NCI-H526 (cell line): ENCODE data around the gene KRT1.
"Not testable (repeated sequence)": the region's sequence is repeated elsewhere in the genome, so short reads cannot be mapped to it uniquely, and the experiment has no call there.

Experiments used
- DNase-seq, 2 experiments: peaks; one replicate each; lab custom pipeline; 2025; lab: John Stamatoyannopoulos, UW

KRT1 gene

DNA sequence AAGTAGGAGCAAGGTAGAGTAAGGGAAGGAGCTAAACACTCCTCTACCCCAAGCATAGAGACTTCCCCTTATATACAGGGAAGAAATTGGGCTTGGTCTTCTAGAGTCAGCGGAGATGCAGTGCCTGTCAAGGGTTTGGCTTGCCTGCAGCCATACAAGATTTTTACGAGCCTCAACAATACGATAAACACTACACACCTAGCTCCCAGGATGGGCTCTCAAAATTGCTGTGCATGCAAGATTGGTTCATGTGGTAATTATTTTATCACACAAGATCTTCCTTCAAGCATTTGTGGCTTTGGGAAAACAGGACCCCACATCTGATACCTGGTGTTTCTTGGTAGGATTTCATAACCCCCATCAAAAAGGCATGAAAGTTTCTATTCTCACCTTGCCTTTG lies at the start of gene KRT1:
Gene KRT1 (minus strand): TSS at position 45 of the 400 bp plus-strand sequence. CDS start 59 bp downstream, outside the sequence.
- DNase-seq: no peak

DNA sequence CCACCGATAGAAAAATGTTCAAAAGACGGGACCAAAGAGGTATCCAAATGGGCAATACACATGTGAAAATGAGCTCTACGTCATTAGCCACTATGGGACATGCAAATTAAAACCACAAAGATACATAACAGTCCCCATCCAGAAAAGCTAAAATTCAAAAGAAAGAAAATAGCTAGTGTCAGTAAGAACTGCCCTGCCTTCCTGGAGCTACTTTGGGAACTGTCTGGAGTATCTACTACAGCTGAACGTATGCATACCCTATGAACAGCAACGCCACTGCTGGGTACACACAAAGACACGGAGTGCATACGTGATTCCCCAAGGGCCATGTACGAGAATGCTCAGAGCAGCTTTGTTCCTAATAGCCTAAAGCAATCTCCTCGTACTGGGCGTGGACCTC lies 48.9 kb upstream of the KRT1 start:
- DNase-seq: peak in 1 of 2 experiments; percentile 23

DNA sequence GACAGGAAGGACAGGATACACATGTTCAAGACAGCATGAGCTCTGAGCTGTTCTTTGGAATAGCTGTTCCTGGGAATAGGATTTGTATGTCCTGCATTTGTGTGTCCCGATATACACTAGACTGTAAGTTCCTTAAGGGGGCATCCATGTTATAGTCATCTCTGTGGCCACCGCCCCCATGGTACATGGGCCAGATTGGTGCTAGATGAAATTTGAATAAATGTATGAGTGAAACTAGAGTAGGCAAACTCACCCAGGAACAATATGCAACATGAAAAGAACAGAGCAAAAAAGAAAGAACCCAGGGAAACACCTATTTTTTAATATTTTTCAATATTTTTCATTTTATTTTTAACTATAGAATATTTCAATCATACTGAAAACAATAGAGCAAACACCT lies 48.2 kb upstream of the KRT1 start:
- DNase-seq: no peak

DNA sequence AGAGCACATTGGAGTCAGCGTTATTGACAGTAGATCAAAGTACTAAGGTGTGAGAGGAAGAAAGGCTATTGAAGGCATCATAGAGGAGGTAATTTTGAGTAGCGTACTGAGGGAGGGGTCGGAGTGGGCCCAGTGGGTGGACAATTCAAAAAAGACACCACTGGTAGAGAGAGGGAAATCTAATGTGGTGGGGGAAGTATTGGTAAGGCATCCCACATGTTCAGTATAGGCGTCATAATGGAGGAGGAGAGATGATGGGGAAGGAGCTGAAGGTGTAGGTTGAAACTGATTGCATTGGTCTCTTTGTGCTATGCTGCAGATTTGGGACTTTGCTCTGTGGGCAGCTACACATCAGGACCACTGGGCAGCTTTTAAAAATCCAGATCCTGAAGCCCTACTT lies 46.8 kb upstream of the KRT1 start:
- DNase-seq: no peak

DNA sequence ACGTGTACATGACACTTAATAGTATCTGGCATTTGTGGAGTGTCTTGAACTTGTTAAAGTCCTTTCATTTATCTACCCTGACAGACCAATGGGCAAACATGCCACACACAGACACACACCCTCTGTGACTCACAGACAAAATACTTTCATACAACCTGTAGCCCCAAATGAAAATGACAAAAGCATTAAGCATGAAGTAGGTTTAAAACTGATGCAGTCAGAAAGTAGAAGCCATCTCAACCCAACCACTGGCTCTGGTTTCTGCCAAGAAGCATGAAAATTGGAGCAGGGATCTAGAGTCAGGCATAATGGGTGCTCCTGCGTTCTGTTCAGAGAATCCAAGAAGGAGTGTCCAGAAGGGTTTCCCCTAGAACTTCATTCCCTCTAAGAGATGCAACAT lies 46.2 kb upstream of the KRT1 start:
- no peak for DNase-seq

DNA sequence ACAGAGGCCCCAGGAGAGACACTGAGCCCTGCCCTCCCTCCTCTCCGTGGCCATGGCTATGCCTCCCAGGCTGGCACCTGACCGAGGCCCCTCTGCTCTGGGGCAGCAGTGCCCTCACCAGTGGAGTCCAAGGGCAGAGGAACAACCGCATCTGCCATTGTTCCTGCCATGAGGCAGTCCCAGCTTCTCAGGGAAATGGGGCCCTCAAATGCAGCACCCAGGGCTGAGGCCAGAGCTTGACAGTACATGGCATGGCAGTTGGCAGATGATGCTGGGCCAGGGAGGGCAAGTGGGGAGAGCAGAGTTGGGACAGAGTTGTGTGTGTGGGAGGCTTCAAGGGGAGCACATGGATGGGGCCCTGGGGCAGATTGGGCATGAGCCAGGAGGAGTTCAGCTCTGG lies 44.2 kb upstream of the KRT1 start:
- DNase-seq: no peak

DNA sequence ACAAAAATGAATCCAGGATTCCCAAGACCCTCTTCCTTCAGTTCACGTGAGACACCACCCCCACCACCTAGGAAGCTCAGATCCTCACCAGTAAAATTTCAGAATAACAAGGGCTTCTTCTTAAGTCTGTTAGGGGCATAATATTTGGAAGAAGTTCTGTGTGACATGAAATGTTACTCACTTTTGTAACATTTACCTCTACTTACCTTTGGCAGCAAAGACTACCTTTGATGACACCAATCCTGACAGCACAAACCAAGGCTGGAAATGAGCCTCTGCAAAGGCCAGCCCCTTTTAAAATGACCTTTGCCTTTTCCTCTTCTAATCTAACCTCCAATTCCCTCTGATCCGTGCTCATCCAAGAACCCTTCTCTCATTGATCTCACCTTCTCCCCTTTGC lies 42.5 kb upstream of the KRT1 start:
- DNase-seq: no peak

DNA sequence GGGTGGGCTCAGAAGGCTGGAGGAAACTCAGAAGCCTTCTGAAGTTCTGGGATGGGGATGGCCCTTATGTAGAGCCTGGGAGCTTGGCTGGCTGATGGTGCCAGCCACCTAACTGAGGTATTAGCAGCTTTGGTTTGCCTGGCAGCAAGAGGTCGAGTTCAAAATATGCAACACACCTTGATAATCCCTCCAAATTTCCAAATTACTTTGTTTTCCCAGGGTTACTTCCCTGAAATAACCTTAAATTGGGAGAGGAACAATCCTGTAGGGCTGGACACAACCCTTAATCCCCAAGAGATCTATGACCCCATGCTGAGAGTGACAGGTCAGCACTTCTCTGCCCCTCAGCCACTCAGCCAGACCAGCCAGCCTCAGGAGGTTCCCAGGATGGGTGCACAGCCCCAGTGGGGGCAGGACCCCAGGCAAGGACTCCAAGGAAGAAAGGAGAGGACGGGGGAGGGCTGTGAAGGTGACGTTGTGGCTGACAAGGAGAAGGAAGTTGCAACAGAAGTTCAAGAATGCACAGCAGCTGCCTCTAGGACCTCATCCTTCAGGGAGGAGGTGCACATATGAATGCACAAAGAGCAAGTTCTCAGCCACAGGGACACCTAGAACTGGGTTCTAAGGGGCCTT lies 41.7 kb upstream of the KRT1 start:
- no peak for DNase-seq

DNA sequence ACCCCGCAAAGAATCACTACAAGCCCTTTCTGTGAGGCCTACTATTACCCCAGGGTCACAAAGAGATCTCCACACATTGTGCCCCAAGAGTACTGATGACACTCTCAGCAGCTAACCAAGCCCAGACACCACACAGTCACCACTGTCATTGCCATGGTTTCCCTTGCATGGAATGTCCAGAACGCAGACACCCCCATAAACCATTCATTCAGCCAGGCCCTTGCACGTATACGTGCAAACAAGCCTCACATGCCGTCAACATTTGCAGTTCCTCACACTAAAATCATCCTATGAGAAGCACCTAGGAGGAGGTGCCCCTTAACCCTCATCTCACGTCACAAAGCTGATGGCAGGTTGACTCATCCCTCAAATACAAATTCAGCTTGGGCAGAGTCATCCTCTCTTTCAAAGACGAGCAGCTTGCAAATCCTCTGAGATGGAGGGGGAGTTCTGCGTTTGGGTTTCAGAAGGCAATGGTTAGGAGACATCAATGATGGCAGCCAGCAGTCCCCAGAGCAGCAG lies 40.2 kb upstream of the KRT1 start:
- no peak for DNase-seq

DNA sequence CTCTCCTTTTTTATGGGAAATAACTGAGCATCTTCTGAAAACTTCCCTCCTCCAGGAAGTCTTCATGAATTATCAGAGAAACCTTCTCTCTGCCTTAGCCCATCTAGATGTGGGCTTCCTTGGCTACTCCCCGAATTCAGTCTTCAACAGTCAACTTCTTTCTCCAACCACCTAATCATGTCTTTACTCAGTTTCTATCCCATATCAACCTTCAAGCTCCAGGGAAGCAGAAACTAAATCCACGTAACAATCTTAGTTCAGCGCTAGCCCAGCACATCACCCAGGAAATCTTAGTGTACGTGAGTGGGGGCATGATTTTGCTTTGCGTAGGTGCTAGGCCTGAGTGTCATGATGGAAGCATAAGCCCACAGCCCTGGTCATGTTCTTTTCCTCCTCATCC lies 35.9 kb upstream of the KRT1 start:
- no peak for DNase-seq

DNA sequence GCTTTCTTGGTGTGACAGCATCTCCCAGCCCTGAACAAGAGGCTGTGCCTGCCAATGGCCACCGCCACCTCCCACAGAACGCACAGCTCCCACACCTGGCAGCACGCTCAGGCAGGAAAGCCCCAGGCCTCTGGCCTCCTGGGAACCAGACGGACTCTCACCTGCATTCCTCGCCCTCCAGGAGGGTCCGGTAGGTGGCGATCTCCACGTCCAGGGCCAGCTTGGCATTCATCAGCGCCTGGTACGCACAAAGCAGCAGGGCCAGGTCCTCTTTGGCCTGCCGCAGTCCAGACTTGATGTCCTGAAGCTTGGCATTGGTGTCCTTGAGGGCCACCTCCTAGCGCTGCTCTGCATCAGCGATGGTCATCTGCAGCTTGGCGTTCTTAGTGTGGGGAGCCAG lies 35.2 kb upstream of the KRT1 start:
- peak; percentile 43 to 44 for DNase-seq

DNA sequence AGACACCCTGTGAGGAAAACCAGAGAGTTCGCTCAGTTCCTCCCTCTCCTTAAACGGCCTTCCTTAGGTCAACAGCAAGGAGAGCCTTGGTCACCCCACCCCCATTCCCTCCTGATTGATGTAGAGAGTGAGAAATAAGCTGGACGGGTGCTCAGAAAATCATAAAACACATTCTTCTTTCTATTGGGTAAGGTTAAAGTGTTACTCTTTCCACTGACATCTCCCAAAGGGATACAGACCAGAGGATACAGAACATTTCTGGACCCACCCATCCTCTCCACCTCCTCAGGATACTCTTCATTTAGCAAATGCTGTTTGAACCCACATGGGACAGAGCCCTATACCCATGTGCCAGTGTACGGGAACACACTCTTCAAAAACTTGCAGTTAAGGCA lies 34.7 kb upstream of the KRT1 start:
- DNase-seq: no peak

DNA sequence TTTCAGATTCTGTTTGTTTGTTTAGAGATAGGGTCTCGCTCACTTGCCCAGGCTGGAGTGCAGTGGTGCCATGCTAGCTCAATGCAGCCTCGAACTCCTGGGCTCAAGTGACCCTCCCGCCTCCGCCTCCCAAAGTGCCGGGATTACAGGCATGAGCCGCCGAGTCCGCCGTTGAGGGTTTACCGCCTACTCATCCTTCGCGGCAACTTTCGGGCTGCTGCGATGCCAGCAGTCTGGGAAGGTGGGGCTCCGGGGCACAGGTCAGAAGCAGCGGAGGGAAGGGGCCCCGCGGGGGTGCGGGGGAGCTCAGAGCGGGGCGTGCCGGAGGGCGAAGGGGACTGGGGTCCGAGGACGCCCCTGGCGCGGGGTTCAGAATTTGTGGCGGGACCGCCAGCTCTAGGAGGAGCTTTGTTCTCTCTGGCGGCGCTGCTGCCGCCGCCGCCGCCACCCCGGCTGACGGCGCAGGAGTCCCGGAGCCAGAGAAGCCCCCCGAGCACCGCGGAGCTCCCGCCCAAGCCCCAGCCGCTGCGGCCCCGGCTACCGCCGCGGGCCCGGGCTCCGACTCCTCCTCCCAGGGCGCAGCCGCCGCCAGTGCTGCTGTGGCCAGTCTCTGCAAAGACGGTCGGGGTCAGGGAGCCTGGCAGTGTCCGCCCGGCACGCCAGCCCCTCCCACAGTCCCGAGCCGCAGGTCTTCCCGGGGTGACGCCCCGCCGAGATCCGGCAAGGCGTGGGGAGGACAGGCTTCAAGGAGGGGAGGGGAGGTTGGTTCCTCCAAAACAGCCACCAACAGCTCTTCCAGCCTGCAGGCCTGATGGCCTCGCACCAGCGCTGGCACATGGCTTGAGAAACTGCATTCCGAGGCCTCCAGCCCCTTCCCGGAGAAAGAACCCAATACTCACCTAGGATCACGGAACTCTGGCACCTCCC lies 34.0 kb upstream of the KRT1 start:
- peak in 1 of 2 experiments; percentile 16 for DNase-seq

DNA sequence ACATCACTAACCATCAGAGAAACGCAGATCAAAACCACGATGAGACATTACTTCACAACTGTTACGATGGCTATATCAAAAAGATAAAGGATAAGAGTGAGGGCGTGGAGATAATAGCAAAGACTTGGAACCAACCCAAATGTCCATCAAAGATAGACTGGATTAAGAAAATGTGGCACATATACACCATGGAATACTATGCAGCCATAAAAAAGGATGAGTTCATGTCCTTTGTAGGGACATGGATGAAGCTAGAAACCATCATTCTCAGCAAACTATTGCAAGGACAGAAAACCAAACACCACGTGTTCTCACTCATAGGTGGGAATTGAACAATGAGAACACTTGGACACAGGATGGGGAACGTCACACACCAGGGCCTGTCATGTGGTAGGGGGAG lies 31.9 kb upstream of the KRT1 start:
- not testable (repeated sequence) for DNase-seq

DNA sequence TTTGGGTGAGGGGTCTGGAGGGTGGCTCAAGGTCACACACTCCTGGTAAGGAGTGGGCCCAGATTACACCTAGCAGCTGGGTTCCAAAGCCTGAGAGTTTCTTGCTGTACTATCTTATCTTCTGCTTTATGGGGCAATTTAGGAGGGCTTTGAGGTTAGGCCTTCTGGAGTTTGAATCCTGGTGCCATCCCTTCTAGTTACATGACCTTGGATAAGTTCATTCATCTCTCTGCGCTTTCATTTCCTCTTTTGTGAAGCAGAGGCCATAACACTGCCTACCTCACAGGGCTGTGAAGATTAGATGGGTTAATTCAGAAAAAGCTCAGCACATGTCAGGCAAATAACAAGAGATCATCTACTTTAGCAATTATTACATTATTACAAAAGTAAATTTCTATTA lies 30.5 kb upstream of the KRT1 start:
- no peak for DNase-seq

DNA sequence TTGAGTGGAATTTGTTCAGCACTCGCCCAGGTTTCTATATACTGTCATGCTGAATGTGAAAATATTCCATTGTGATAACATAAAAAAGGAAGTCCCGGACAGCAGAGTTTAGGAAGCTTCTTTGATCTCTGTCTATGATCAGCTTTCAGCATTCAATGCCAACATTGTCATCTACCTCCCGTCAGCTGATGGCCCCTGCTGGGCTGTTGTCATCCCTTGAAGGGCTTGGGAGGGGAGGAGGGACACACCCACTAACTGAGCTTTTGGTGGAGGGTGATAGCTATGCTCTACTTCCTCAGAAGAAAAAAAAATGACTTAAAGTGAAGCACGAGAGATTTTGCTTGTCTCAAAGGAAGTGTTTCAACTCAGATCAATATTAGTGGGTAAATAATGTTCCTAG lies 27.8 kb upstream of the KRT1 start:
- DNase-seq: no peak

DNA sequence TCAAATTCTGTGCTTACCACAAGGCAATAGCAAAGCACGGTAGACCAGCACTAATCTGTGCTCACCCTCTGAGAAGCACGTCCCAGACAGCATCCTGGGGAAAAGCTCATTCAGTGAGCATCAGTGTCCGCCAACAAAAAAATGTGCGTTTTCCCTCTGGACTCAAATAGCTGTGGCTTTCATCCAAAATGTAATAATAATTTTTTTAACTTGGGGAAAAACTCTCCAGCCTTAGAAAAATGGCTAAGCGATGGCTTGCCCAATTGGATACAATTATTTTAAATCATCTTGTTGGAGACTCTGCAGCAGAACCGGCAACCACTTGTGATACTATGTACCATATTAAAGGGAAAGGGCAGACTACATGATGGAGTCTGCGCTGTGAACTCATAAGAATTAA lies 24.3 kb upstream of the KRT1 start:
- no peak for DNase-seq

DNA sequence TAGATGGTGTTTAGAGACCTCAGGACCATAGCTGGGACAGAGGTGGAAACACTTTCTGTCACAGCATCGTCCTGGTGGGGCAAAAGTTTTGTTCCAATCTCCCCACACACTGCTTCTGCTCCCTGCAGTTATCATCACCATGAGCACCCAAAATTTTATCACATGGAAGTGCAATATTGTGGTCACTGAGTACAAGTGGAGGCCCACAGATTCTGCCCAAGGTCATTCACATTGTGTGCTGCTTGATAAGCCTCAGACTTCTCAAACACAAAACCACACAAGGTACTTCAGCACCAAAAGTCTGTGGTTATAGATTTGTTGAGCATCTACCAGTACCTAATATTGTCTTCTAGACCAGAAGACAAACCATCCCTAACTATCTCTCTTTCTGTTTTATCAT lies 23.7 kb upstream of the KRT1 start:
- no peak for DNase-seq

DNA sequence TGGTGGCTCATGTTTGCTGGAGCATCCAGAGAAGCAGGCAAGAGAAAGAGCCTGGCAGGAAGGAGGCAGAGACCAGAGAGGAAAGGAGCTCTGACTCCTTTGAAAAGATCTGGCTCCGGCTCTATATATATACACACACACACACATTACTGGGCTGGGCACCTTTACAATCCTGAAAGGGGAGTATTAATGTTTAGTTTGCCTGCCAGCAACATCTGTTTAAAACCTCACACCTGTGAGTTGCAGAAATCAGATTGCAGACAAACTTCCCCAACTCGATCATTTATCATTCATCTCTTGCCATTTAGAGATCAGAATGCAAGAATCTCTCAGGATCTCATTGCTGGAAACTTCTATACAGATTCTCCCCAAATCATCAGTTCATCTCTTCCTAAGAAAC lies 23.2 kb upstream of the KRT1 start, which contains the start of gene KRT77:
Gene KRT77 (minus strand): TSS at position 101 of the 400 bp plus-strand sequence. CDS start 90 bp downstream, at position 11.
- DNase-seq: no peak

DNA sequence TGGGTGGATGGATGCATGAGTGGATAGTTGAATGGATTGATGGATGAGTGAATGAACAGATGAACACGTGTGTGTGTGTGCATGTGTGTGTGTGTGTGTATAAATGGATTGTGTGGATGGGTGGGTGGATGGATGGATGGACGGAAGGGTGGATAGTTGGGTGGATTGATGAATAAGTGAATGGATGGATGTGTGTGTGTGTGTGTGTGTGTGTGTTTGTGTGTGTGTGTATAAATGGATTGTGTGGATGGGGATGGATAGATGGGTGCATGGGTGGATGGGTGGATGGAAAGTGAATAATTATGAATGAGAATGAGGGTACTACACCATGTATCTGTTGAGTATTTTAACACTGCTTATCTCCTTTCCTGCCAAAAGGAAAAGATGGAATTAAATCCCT lies 22.1 kb upstream of the KRT1 start:
- DNase-seq: no peak

DNA sequence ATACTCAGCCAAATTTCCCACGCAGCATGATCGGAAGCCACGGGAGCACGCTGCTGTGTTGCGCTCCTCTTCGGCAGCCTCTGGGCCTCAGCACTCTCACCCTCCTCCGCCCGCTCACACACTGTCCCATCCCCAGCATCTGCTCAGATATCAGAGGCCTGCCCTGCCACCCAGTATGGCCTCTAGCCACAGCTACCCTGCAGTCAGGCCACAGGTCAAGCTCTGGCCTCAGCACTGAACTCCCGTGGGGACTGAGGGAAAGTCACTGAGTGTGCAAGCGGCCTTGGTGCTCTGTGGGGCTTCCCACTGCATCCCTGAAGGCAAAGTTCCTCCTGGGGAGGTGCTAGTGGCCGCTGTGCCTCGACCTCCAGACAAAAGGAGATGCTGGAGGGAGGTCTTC lies 21.1 kb upstream of the KRT1 start:
- no peak for DNase-seq

DNA sequence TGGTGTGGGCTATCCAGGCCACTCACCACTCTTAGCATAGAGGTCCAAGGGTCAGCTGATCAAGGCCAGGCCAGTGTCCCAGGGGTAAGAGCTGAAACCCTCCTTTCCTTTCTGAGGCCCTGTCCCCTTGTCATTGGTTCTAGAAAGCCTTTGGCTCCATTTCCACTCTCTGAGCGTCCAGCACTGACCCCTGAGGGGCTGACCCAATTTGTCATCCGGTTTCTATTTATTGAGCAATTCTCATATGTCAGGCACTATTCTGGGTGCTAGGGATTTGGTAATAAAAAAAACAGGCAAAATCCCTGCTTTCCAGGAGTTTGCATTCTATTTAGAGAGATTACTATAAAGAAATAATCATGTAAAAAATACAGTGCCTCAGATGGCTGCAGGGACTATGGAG lies 19.8 kb upstream of the KRT1 start:
- DNase-seq: no peak

DNA sequence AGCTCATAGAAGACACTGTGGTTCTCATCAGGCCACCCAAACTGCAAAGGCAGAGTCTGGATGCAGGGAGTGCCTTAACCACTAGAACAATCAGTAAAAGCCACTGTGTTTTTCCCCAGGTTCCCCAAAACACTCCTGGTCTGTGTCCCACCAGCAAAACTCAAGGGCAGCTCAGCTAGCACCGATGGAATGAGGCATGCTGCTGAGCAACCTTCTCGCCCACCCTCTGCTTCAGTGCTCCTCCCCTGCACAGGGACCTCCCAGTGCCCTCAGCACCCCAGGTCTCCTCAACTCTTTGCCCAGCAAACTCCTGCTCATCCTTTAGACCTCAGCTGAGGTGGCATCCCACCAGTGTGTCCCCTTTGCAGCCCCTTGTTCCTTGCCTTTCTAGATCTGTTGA lies 19.2 kb upstream of the KRT1 start:
- no peak for DNase-seq
